CD14-positive monocyte (primary cell): ENCODE measurements around the gene THAP7. TPM values are rescaled to one million over a fixed set of nuclear protein-coding genes. Genes with fewer than 3 reads are reported as not detected.
A peak's percentile ranks its signal among the peaks of the same experiment; 100 is the strongest.

Experiments
- DNase-seq, 3 donors: peaks; one replicate each; pipeline ENCODE4 v3.0.0-alpha.2; 2011 to 2022
- H2AFZ ChIP-seq: 2 replicates; pipeline ENCODE4 v1.6.0; 2012; ENCODE audit warnings: mild to moderate bottlenecking, low read depth, low read length, inconsistent platforms; ENCODE audit not compliant: insufficient read depth, poor library complexity, severe bottlenecking
- H3K27ac ChIP-seq, 2 donors: 1 replicate in 1 of 2; 2 replicates in 1 of 2; pipeline ENCODE4 v1.5.1; 2012 to 2013; ENCODE audit warnings: low read length in 2 of 2, control low read depth in 1 of 2, inconsistent platforms in 1 of 2, low read depth in 1 of 2, mild to moderate bottlenecking in 1 of 2
- H3K27me3 ChIP-seq, 2 donors: one replicate each; pipeline versions ENCODE4 v1.6.0 to v1.6.1; 2011 to 2013; ENCODE audit warnings: low read length in 2 of 2; ENCODE audit not compliant: control insufficient read depth in 2 of 2, insufficient read depth in 2 of 2
- H3K36me3 ChIP-seq, 2 donors: replicated peaks in 1 of 2; 1 replicate in 1 of 2; 2 replicates in 1 of 2; pipeline versions ENCODE4 v1.5.1 to v1.6.1; 2012 to 2013; ENCODE audit warnings: low read length in 2 of 2, control low read depth in 1 of 2, inconsistent platforms in 1 of 2, mild to moderate bottlenecking in 1 of 2; ENCODE audit not compliant: insufficient read depth in 2 of 2, control insufficient read depth in 1 of 2
- H3K4me1 ChIP-seq, 2 donors: 1 replicate in 1 of 2; 2 replicates in 1 of 2; pipeline versions ENCODE4 v1.5.1 to v1.6.1; 2012 to 2013; ENCODE audit warnings: low read length in 2 of 2, control low read depth in 1 of 2, inconsistent platforms in 1 of 2, mild to moderate bottlenecking in 1 of 2, moderate library complexity in 1 of 2; ENCODE audit not compliant: insufficient read depth in 2 of 2, control insufficient read depth in 1 of 2
- H3K4me2 ChIP-seq: replicated peaks from 2 replicates; pipeline ENCODE3; 2012; ENCODE audit warnings: low read length, moderate library complexity, mild to moderate bottlenecking; ENCODE audit not compliant: poor library complexity, severe bottlenecking; ENCODE audit errors: extremely low read depth
- H3K4me3 ChIP-seq, 3 experiments: fragments of 200-600 bp in 1 of 3; sonication (generic) in 1 of 3; replicated peaks in 1 of 3; 1 replicate in 2 of 3; 2 replicates in 1 of 3; pipeline ENCODE4 v1.5.1; 2011 to 2013; ENCODE audit warnings: low read length in 3 of 3, mild to moderate bottlenecking in 3 of 3, control low read depth in 2 of 3, low read depth in 2 of 3, inconsistent platforms in 1 of 3, moderate library complexity in 1 of 3
- H3K79me2 ChIP-seq: 2 replicates; pipeline ENCODE4 v1.6.0; 2012; ENCODE audit warnings: mild to moderate bottlenecking, control low read depth, inconsistent platforms, low read length, moderate library complexity; ENCODE audit not compliant: insufficient read depth
- H3K9ac ChIP-seq: 2 replicates; pipeline ENCODE4 v1.6.0; 2017; ENCODE audit warnings: low read length, mild to moderate bottlenecking; ENCODE audit not compliant: insufficient read depth, poor library complexity, severe bottlenecking
- H3K9me3 ChIP-seq, 2 donors: replicated peaks in 1 of 2; 1 replicate in 1 of 2; 2 replicates in 1 of 2; pipeline versions ENCODE4 v1.5.1 to v1.6.1; 2012 to 2013; ENCODE audit warnings: low read length in 2 of 2, control low read depth in 1 of 2; ENCODE audit not compliant: control insufficient read depth in 1 of 2, insufficient read depth in 1 of 2
- H4K20me1 ChIP-seq: 2 replicates; pipeline ENCODE4 v1.6.0; 2012; ENCODE audit warnings: mild to moderate bottlenecking, low read length, control low read depth, moderate library complexity; ENCODE audit not compliant: insufficient read depth
- H3K27ac Mint-ChIP-seq, 7 donors: one replicate each; pipeline ENCODE4 v1.8.0; 2020; ENCODE audit warnings: mild to moderate bottlenecking in 7 of 7, mixed read lengths in 7 of 7, moderate library complexity in 6 of 7, inconsistent platforms in 2 of 7
- H3K27me3 Mint-ChIP-seq, 3 donors: one replicate each; pipeline ENCODE4 v1.8.0; 2021 to 2022; ENCODE audit warnings: low read depth in 3 of 3, mild to moderate bottlenecking in 3 of 3, mixed read lengths in 3 of 3, moderate library complexity in 3 of 3, inconsistent platforms in 1 of 3
- H3K36me3 Mint-ChIP-seq, 2 donors: one replicate each; pipeline ENCODE4 v1.8.0; 2020; ENCODE audit warnings: mixed read lengths in 2 of 2, inconsistent platforms in 1 of 2, mild to moderate bottlenecking in 1 of 2
- H3K4me1 Mint-ChIP-seq: one replicate; pipeline ENCODE4 v1.8.0; 2020; ENCODE audit warnings: mild to moderate bottlenecking, mixed read lengths
- H3K4me3 Mint-ChIP-seq, 2 donors: one replicate each; pipeline ENCODE4 v1.8.0; 2020; ENCODE audit warnings: mild to moderate bottlenecking in 2 of 2, mixed read lengths in 2 of 2, moderate library complexity in 1 of 2
- H3K9me3 Mint-ChIP-seq, 7 donors: one replicate each; pipeline ENCODE4 v1.8.0; 2020 to 2022; ENCODE audit warnings: mixed read lengths in 7 of 7, mild to moderate bottlenecking in 6 of 7, moderate library complexity in 6 of 7, inconsistent platforms in 2 of 7
- WGBS: methylation state at CpG from one replicate; pipeline ENCODE4 v1.1.5; 2013; ENCODE audit warnings: missing lambda C conversion rate; ENCODE audit not compliant: insufficient coverage; 5-methylcytosine and 5-hydroxymethylcytosine counted together
- intact Hi-C, 2 donors: fragments of 100-400 bp; cut with micrococcal nuclease; formaldehyde crosslinking; loops; one replicate each; pipeline versions ENCODE4 v1.15.0 to v1.15.1; 2023
- polyA plus RNA-seq, 3 donors: library from polyadenylated mRNA; depleted of rRNA in 1 of 3; unstranded in 2 of 3; stranded (reverse) in 1 of 3; fragments of 300-500 nt in 2 of 3; fragments of >200 nt in 1 of 3; fragmentation: Illumina TruSeq in 2 of 3; gene quantifications; 1 replicate in 2 of 3; 2 replicates in 1 of 3; pipeline ENCODE4 v1.2.3, GENCODE V29; 2012 to 2021
- TF ChIP-seq, protein P1 (sequence below): fragments of 200-600 bp; IDR thresholded peaks from one replicate; pipeline ENCODE4 v1.8.0; 2022; ENCODE audit warnings: antibody characterized with exemption, mild to moderate bottlenecking

The THAP7 gene
- polyA plus RNA-seq, 3 donors, result 18.4 to 22.9 (median 19.8) TPM

GRCh38 chr22:20964799-20965103, 37.2 kb downstream of the THAP7 start:
- Histone ChIP-seq H3K4me2 (peak overlapping the region; percentile 80), H2AFZ (no peak overlapping the region), H3K4me1 (peaks cover 57 to 68% of the 10 kb centered on the region in 2 donors), H3K4me3 (peak overlapping the region in 2 of 3 experiments; percentile 29 to 61), H3K9me3 (no peaks in the 10 kb centered on the region), H3K27ac (no peak overlapping the region), H3K79me2 (peaks cover 5% of the 10 kb centered on the region), H3K36me3 (peaks cover 0 to 7% of the 10 kb centered on the region in 2 donors), H3K9ac (no peak overlapping the region), H3K27me3 (peaks cover 3 to 16% of the 10 kb centered on the region in 2 donors), H4K20me1 (no peaks in the 10 kb centered on the region)
- Mint-ChIP-seq H3K4me1 (peaks cover 56% of the 10 kb centered on the region), H3K27ac (peak overlapping the region in 2 of 7 donors; percentile 43 to 47), H3K4me3 (peak overlapping the region; percentile 77 to 87), H3K27me3 (peaks cover 18 to 29% (median 26%) of the 10 kb centered on the region in 3 donors), H3K9me3 (peaks cover 0 to 9% (median 0%) of the 10 kb centered on the region in 7 donors), H3K36me3 (peaks cover 21% of the 10 kb centered on the region in 2 donors)
- DNase-seq, result no peak
- intact Hi-C loops, result loop anchor here (5.0 to 10.0 kb wide), 2 partner anchors 48 to 60 kb away; no protein-coding TSS in a partner anchor
- 3% methylated on average over 20 of the region's 28 CpGs for WGBS
- TF ChIP-seq, protein P1, sequence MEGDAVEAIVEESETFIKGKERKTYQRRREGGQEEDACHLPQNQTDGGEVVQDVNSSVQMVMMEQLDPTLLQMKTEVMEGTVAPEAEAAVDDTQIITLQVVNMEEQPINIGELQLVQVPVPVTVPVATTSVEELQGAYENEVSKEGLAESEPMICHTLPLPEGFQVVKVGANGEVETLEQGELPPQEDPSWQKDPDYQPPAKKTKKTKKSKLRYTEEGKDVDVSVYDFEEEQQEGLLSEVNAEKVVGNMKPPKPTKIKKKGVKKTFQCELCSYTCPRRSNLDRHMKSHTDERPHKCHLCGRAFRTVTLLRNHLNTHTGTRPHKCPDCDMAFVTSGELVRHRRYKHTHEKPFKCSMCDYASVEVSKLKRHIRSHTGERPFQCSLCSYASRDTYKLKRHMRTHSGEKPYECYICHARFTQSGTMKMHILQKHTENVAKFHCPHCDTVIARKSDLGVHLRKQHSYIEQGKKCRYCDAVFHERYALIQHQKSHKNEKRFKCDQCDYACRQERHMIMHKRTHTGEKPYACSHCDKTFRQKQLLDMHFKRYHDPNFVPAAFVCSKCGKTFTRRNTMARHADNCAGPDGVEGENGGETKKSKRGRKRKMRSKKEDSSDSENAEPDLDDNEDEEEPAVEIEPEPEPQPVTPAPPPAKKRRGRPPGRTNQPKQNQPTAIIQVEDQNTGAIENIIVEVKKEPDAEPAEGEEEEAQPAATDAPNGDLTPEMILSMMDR, result no peak

DNA sequence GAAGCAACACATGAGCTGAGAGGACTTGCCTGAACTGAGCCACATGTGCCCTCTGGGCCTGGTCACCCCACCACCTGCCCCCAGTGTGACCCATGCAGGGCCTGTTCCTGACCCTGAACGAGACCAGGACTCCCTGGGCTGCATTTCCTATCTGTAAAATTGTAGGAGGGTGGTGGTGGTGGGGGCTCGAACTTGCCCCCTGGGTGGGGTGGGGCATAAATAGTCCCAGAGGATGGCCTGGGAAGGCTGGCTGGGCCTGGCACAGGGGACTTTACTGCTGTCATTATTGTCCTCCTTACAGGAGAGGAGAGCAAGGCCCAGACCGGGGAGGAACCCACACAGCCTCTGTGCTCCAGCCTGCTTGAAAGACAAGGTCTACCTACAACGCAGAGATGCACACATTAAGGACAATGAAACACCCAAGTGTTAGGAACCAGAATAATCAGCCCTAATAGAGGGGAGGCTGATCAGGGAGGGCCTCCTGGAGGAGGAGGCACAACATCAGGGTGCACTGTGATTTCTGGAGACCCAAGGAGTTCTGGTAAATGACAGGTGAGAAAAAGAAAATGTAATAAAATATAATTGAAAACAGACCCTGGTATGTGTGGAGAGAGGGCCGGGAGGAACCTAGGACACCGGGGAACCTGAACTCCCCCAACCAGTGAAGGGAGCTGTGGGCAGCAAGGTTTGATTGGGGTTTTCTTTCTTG, 37.7 kb downstream of the THAP7 start:
- Mint-ChIP-seq H3K27me3 (peaks cover 18 to 29% (median 26%) of the 10 kb centered on the region in 3 donors), H3K9me3 (peaks cover 0 to 9% (median 0%) of the 10 kb centered on the region in 7 donors), H3K4me1 (peaks cover 55% of the 10 kb centered on the region), H3K4me3 (peak overlapping the region; percentile 77 to 87), H3K36me3 (peaks cover 21 to 23% of the 10 kb centered on the region in 2 donors), H3K27ac (peak overlapping the region in 3 of 7 donors; percentile 25 to 47 (median 43))
- Histone ChIP-seq H4K20me1 (no peaks in the 10 kb centered on the region), H3K4me1 (peaks cover 56 to 65% of the 10 kb centered on the region in 2 donors), H3K4me3 (peak overlapping the region in 2 of 3 experiments; percentile 29 to 61), H3K36me3 (peaks cover 0 to 7% of the 10 kb centered on the region in 2 donors), H3K4me2 (peak overlapping the region; percentile 80), H3K79me2 (peaks cover 8% of the 10 kb centered on the region), H3K27me3 (peaks cover 3 to 16% of the 10 kb centered on the region in 2 donors), H3K9ac (no peak overlapping the region), H3K27ac (no peak overlapping the region), H3K9me3 (no peaks in the 10 kb centered on the region), H2AFZ (no peak overlapping the region)
- intact Hi-C loops, result loop anchor here (5.0 to 10.0 kb wide), 2 partner anchors 48 to 61 kb away; no protein-coding TSS in a partner anchor
- 93% methylated on average over 3 of the region's 6 CpGs for WGBS
- DNase-seq, result no peak
- TF ChIP-seq, protein P1, result no peak
